ENCODE measurements around the gene CCNI. TPM values are rescaled to one million over a fixed set of nuclear protein-coding genes. Genes with fewer than 3 reads are reported as not detected.

CCNI gene
- total RNA-seq, 1 donor from 2014 or later: 322 TPM

GRCh38 chr4:77025643-77026321, 50.0 kb downstream of the CCNI start:
- H3K27me3 Mint-ChIP-seq: no peaks in the 10 kb centered on the region
- H3K4me3 Mint-ChIP-seq (ENCODE audit: low read depth): no peak overlapping the region
- peaks cover 33% of the 10 kb centered on the region for H3K36me3 Mint-ChIP-seq (ENCODE audit: insufficient read depth)
- DNase-seq (ENCODE audit: low spot score, unreplicated experiment): no peak
- no peak for TF ChIP-seq CTCF (IDR thresholded peaks at IDR 0.05; ENCODE audit: unreplicated experiment)
- peaks cover 11% of the 10 kb centered on the region for H3K4me1 Mint-ChIP-seq (ENCODE audit: low read depth)
- H3K27ac Mint-ChIP-seq: no peak overlapping the region
- no peaks in the 10 kb centered on the region for H3K9me3 Mint-ChIP-seq (ENCODE audit: low read depth)

- Mint-ChIP-seq H3K27me3 (no peaks in the 10 kb centered on the region), H3K27ac (no peak overlapping the region), H3K4me3 (ENCODE audit: low read depth) (no peak overlapping the region), H3K4me1 (ENCODE audit: low read depth) (peaks cover 11% of the 10 kb centered on the region), H3K36me3 (ENCODE audit: insufficient read depth) (peaks cover 36% of the 10 kb centered on the region), H3K9me3 (ENCODE audit: low read depth) (no peaks in the 10 kb centered on the region)
- no peak for DNase-seq (ENCODE audit: low spot score, unreplicated experiment)
- no peak for TF ChIP-seq CTCF (IDR thresholded peaks at IDR 0.05; ENCODE audit: unreplicated experiment)
Measured at GRCh38 chr4:77023920-77024319, 51.9 kb downstream of the CCNI start.

GRCh38 chr4:77022560-77023179, 53.1 kb downstream of the CCNI start:
- H3K36me3 Mint-ChIP-seq (ENCODE audit: insufficient read depth): peaks cover 33% of the 10 kb centered on the region
- peaks cover 11% of the 10 kb centered on the region for H3K4me1 Mint-ChIP-seq (ENCODE audit: low read depth)
- no peak overlapping the region for H3K4me3 Mint-ChIP-seq (ENCODE audit: low read depth)
- TF ChIP-seq CTCF (IDR thresholded peaks at IDR 0.05; ENCODE audit: unreplicated experiment): no peak
- no peak for DNase-seq (ENCODE audit: low spot score, unreplicated experiment)
- peak overlapping the region; percentile 19 for H3K27ac Mint-ChIP-seq
- no peaks in the 10 kb centered on the region for H3K9me3 Mint-ChIP-seq (ENCODE audit: low read depth)
- no peaks in the 10 kb centered on the region for H3K27me3 Mint-ChIP-seq

GRCh38 chr4:77021614-77022089, 54.1 kb downstream of the CCNI start:
- no peaks in the 10 kb centered on the region for H3K27me3 Mint-ChIP-seq
- no peak for TF ChIP-seq CTCF (IDR thresholded peaks at IDR 0.05; ENCODE audit: unreplicated experiment)
- no peaks in the 10 kb centered on the region for H3K9me3 Mint-ChIP-seq (ENCODE audit: low read depth)
- peaks cover 33% of the 10 kb centered on the region for H3K36me3 Mint-ChIP-seq (ENCODE audit: insufficient read depth)
- H3K4me1 Mint-ChIP-seq (ENCODE audit: low read depth): peaks cover 9% of the 10 kb centered on the region
- H3K4me3 Mint-ChIP-seq (ENCODE audit: low read depth): no peak overlapping the region
- DNase-seq (ENCODE audit: low spot score, unreplicated experiment): no peak
- H3K27ac Mint-ChIP-seq: peak overlapping the region; percentile 4

- Mint-ChIP-seq H3K27me3 (no peaks in the 10 kb centered on the region), H3K4me1 (ENCODE audit: low read depth) (peaks cover 9% of the 10 kb centered on the region), H3K9me3 (ENCODE audit: low read depth) (no peaks in the 10 kb centered on the region), H3K4me3 (ENCODE audit: low read depth) (no peak overlapping the region), H3K36me3 (ENCODE audit: insufficient read depth) (peaks cover 36% of the 10 kb centered on the region), H3K27ac (no peak overlapping the region)
- DNase-seq (ENCODE audit: low spot score, unreplicated experiment): no peak
- TF ChIP-seq CTCF (IDR thresholded peaks at IDR 0.05; ENCODE audit: unreplicated experiment): no peak
Measured at GRCh38 chr4:77020017-77020416, 55.8 kb downstream of the CCNI start.

Data from progenitor cell of endocrine pancreas (in vitro differentiated cells).